Right lobe of liver (tissue), 6 donors: ENCODE results near the gene TTC39A. TPM values are rescaled to one million over a fixed set of nuclear protein-coding genes. Genes with fewer than 3 reads are reported as not detected.
A peak's percentile ranks its signal among the peaks of the same experiment; 100 is the strongest.

Source experiments
- ATAC-seq, 4 donors: fragments of 200-7000 bp; cut with Tn5 transposase; one replicate each; pipeline ENCODE4 v1.9.1; 2020; ENCODE audit warnings: mild to moderate bottlenecking in 4 of 4, moderate library complexity in 4 of 4
- DNase-seq, 3 donors: peaks; one replicate each; pipeline ENCODE4 v3.0.0-alpha.2; 2020
- H3K27ac ChIP-seq, 3 donors: fragments of 200-600 bp; one replicate each; pipeline ENCODE4 v1.8.0; 2022
- H3K27me3 ChIP-seq, 2 donors: fragments of 200-600 bp; one replicate each; pipeline ENCODE4 v1.8.0; 2022
- H3K36me3 ChIP-seq, 4 donors: fragments of 200-600 bp; sonication (generic) in 1 of 4; one replicate each; pipeline versions ENCODE4 v1.5.1 to v1.8.0; 2017 to 2022; ENCODE audit warnings: control low read depth in 1 of 4
- H3K4me1 ChIP-seq, 4 donors: fragments of 200-600 bp; sonication (generic) in 1 of 4; one replicate each; pipeline versions ENCODE4 v1.5.1 to v1.8.0; 2017 to 2022; ENCODE audit warnings: control low read depth in 1 of 4
- H3K4me3 ChIP-seq, 3 donors: fragments of 200-600 bp; one replicate each; pipeline ENCODE4 v1.8.0; 2022
- H3K9me3 ChIP-seq, 4 donors: fragments of 200-600 bp; sonication (generic) in 1 of 4; one replicate each; pipeline versions ENCODE4 v1.5.1 to v1.8.0; 2017 to 2022; ENCODE audit warnings: control low read depth in 1 of 4
- POLR2A ChIP-seq: fragments of 450-650 bp; IDR thresholded peaks from one replicate; pipeline ENCODE4 v1.6.1; 2017; ENCODE audit warnings: antibody characterized with exemption, mild to moderate bottlenecking
- WGBS: methylation state at CpG from one replicate; pipeline ENCODE4 v1.1.6; 2018; ENCODE audit warnings: low coverage, low lambda C conversion rate; ENCODE audit not compliant: insufficient coverage; ENCODE audit errors: missing lambda C conversion rate; 5-methylcytosine and 5-hydroxymethylcytosine counted together
- intact Hi-C, 2 donors: fragments of 100-400 bp; cut with DNase I; formaldehyde crosslinking; loops; one replicate each; pipeline versions ENCODE4 v1.11.2 to v1.14.1; 2022
- total RNA-seq, 6 experiments: library from RNA; depleted of rRNA in 2 of 6; stranded (reverse); fragments of >200 nt in 2 of 6; fragmentation: NEBNext Ultra II Directional in 3 of 6; extraction: Animal tissue kit (Norgen Biotek cat#: 25700) in 3 of 6; gene quantifications; one replicate each; pipeline versions ENCODE4 v1.1.0 to v1.2.4, GENCODE V29; 2016 to 2023
- TF ChIP-seq, protein P1 (sequence below), 4 donors: fragments of 200-600 bp in 3 of 4; fragments of 450-650 bp in 1 of 4; IDR thresholded peaks; one replicate each; pipeline versions ENCODE4 v1.5.1 to v1.8.0; 2016 to 2022; ENCODE audit warnings: antibody characterized with exemption in 4 of 4, mild to moderate bottlenecking in 2 of 4
- donor health status: DM: no; HTN: yes; CAD: no.
- donor health status: DM: no; HTN: no; CAD: no.
- donor health status: DM: no; HTN: no; CAD: no.
- donor health status: DM: no; HTN: yes; CAD: no.
- donor health status: DM: no; HTN: yes; CAD: no.

TTC39A gene
- total RNA-seq, 6 experiments from 2014 or later: 0.34 to 8.5 (median 3.4) TPM

DNA sequence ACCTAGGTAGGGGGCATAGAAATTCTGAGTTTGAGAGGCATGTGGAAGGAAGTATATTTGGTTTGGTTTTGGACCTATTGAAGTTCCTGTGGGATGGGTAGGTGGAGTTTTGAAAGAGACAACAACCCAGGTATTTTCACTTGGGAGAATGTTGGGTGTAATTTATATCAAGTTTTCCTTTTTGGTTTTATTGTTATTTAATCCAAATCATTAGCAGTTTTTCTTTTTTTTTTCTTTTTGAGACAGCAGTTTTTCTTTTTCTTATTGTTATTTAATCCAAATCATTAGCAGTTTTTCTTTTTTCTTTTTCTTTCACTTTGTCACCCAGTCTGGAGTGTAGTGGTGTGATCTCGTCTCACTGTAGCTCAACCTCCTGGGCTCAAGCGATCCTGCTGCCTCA, 64.2 kb downstream of the TTC39A start:
- peaks cover 0 to 7% (median 0%) of the 10 kb centered on the region in 4 donors for H3K36me3 ChIP-seq
- H3K27ac ChIP-seq: no peak overlapping the region
- TF ChIP-seq, protein P1, sequence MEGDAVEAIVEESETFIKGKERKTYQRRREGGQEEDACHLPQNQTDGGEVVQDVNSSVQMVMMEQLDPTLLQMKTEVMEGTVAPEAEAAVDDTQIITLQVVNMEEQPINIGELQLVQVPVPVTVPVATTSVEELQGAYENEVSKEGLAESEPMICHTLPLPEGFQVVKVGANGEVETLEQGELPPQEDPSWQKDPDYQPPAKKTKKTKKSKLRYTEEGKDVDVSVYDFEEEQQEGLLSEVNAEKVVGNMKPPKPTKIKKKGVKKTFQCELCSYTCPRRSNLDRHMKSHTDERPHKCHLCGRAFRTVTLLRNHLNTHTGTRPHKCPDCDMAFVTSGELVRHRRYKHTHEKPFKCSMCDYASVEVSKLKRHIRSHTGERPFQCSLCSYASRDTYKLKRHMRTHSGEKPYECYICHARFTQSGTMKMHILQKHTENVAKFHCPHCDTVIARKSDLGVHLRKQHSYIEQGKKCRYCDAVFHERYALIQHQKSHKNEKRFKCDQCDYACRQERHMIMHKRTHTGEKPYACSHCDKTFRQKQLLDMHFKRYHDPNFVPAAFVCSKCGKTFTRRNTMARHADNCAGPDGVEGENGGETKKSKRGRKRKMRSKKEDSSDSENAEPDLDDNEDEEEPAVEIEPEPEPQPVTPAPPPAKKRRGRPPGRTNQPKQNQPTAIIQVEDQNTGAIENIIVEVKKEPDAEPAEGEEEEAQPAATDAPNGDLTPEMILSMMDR (IDR thresholded peaks at IDR 0.05): no peak
- TF ChIP-seq POLR2A: no peak
- 100% methylated on average over 1 of the region's 2 CpGs for WGBS
- H3K27me3 ChIP-seq: no peaks in the 10 kb centered on the region
- no peaks in the 10 kb centered on the region for H3K9me3 ChIP-seq
- DNase-seq (no peak), ATAC-seq (no peak)
- intact Hi-C loops: no loop called here
- H3K4me3 ChIP-seq: no peak overlapping the region
- H3K4me1 ChIP-seq: peaks cover 0 to 4% (median 0%) of the 10 kb centered on the region in 4 donors

DNA sequence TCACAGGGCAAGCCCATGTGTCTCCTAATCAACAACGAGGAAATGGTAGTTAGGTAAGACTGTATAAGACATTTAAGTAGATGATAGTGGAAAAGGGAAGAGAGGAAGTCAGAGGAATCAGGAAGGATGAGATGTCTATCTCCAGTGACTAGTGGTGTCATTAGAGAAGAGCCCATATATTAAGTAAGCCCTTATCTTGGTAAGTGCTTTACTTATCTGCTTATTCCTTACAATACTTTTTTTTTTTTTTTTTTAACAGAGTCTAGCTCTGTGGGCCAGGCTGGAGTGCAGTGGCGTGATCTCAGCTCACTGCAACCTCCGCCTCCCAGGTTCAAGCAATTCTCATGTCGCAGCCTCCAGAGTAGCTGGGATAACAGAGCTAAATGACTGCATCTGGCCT, 64.7 kb downstream of the TTC39A start:
- 78% methylated on average over 4 of the region's 4 CpGs for WGBS
- ATAC-seq: no peak
- peaks cover 0 to 6% (median 0%) of the 10 kb centered on the region in 4 donors for H3K4me1 ChIP-seq
- no peak for DNase-seq
- H3K9me3 ChIP-seq: no peaks in the 10 kb centered on the region
- TF ChIP-seq POLR2A: no peak
- TF ChIP-seq, protein P1 (IDR thresholded peaks at IDR 0.05): no peak
- H3K4me3 ChIP-seq: no peak overlapping the region
- intact Hi-C loops: no loop called here
- H3K36me3 ChIP-seq: peaks cover 0 to 3% (median 0%) of the 10 kb centered on the region in 4 donors
- no peak overlapping the region for H3K27ac ChIP-seq
- H3K27me3 ChIP-seq: no peaks in the 10 kb centered on the region

GRCh38 chr1:51264451-51264850, 65.9 kb downstream of the TTC39A start:
- peaks cover 0 to 18% (median 2%) of the 10 kb centered on the region in 4 donors for H3K4me1 ChIP-seq
- intact Hi-C loops: no loop called here
- H3K36me3 ChIP-seq: no peaks in the 10 kb centered on the region
- TF ChIP-seq POLR2A: no peak
- TF ChIP-seq, protein P1 (IDR thresholded peaks at IDR 0.05): no peak
- no peak overlapping the region for H3K4me3 ChIP-seq
- WGBS: 46% methylated on average over 3 of the region's 3 CpGs
- no peak overlapping the region for H3K27ac ChIP-seq
- ATAC-seq: peak in 3 of 4 donors; percentile 30 to 45 (median 42)
- no peaks in the 10 kb centered on the region for H3K9me3 ChIP-seq
- no peaks in the 10 kb centered on the region for H3K27me3 ChIP-seq
- no peak for DNase-seq

DNA sequence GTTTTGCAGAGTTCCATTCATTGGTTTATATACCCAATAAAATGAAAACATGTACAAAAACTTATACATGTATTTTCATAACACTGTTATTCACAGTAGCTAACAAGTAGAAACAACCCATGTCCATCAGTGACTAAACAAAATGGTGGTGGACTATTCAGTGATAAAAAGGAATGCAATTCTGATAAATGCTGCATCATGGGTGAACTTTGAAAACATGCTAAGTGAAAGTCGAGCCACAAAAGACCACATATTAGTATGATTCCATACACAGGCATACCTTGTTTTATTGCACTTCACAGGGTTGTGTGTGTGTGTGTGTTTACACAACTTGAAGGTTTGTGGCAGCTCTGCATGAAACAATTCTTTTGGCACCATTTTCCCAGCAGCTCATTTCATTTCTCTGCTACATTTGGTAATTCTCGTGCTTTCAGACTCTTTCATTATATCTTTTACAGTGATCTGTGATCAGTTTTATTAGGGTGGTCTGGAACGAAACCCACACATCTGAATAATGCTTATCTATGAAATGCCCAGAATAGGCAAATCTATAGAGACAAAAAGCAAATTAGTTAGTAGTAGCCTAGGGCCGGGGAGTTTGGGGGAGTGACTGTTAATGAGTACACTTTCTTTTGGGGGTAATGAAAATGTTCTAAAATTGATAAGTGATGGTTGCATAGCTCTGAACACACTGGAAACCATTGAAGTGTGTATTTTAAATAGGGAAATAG, 67.0 kb downstream of the TTC39A start:
- no peaks in the 10 kb centered on the region for H3K36me3 ChIP-seq
- no peak for TF ChIP-seq POLR2A
- TF ChIP-seq, protein P1 (IDR thresholded peaks at IDR 0.05): no peak
- no peak overlapping the region for H3K4me3 ChIP-seq
- H3K27me3 ChIP-seq: no peaks in the 10 kb centered on the region
- no peaks in the 10 kb centered on the region for H3K9me3 ChIP-seq
- intact Hi-C loops: no loop called here
- no peak overlapping the region for H3K27ac ChIP-seq
- 83% methylated on average over 4 of the region's 4 CpGs for WGBS
- DNase-seq (no peak), ATAC-seq (no peak)
- H3K4me1 ChIP-seq: peaks cover 0 to 22% (median 4%) of the 10 kb centered on the region in 4 donors
